Measurements from ENCODE around the gene RPA4.
"Not testable (repeated sequence)": the region's sequence is repeated elsewhere in the genome, so short reads cannot be mapped to it uniquely, and the experiment has no call there.

RPA4 gene

GRCh38 chrX:96883608-96884007, at the start of gene RPA4:
RPA4 (plus strand) TSS chrX:96883908; CDS start chrX:96884311, 403 bp downstream.
- TF ChIP-seq CTCF (conservative IDR thresholded peaks at IDR 0.05) = no peak
- no peak for TF ChIP-seq ZFX (IDR thresholded peaks at IDR 0.05)
- H3K27ac ChIP-seq = no peak within 1 kb of the TSS

GRCh38 chrX:96834137-96834536, 49.6 kb upstream of the RPA4 start:
- TF ChIP-seq ZFX (IDR thresholded peaks at IDR 0.05) = no peak
- no peak for TF ChIP-seq CTCF (conservative IDR thresholded peaks at IDR 0.05)
- H3K27ac ChIP-seq = no peak overlapping the region

- TF ChIP-seq CTCF (conservative IDR thresholded peaks at IDR 0.05) (no peak), ZFX (IDR thresholded peaks at IDR 0.05) (no peak)
- H3K27ac ChIP-seq = no peak overlapping the region
Observed at GRCh38 chrX:96835660-96836289, 47.9 kb upstream of the RPA4 start.

GRCh38 chrX:96837808-96838207, 45.9 kb upstream of the RPA4 start:
- H3K27ac ChIP-seq = no peak overlapping the region
- TF ChIP-seq ZFX (IDR thresholded peaks at IDR 0.05) (no peak), CTCF (conservative IDR thresholded peaks at IDR 0.05) (no peak)

GRCh38 chrX:96838537-96838936, 45.2 kb upstream of the RPA4 start:
- no peak overlapping the region for H3K27ac ChIP-seq

GRCh38 chrX:96841325-96841724, 42.4 kb upstream of the RPA4 start:
- no peak overlapping the region for H3K27ac ChIP-seq
- TF ChIP-seq ZFX (IDR thresholded peaks at IDR 0.05) (no peak), CTCF (conservative IDR thresholded peaks at IDR 0.05) (no peak)

More at GRCh38 chrX:96838537-96838936, 45.2 kb upstream of the RPA4 start:
- TF ChIP-seq CTCF (conservative IDR thresholded peaks at IDR 0.05) = no peak
- no peak for TF ChIP-seq ZFX (IDR thresholded peaks at IDR 0.05)

- not testable (repeated sequence) for H3K27ac ChIP-seq
Observed at GRCh38 chrX:96841866-96842265, 41.8 kb upstream of the RPA4 start.

- no peak for TF ChIP-seq CTCF (conservative IDR thresholded peaks at IDR 0.05)
- no peak for TF ChIP-seq ZFX (IDR thresholded peaks at IDR 0.05)
- H3K27ac ChIP-seq = no peak overlapping the region
Observed at GRCh38 chrX:96843566-96843965, 40.1 kb upstream of the RPA4 start.
